H54 (cell line): ENCODE results near the gene UBASH3B.

Experiments
- DNase-seq: peaks from one replicate; pipeline ENCODE4 v3.0.0; 2011; ENCODE audit warnings: low spot score, mixed read lengths; ENCODE audit not compliant: insufficient read length
- FAIRE-seq: peaks from 3 replicates; lab custom pipeline; 2011; peaks lifted over from hg19 to GRCh38; lab: Jason Lieb, UNC
- POLR2A ChIP-seq: IDR thresholded peaks from 2 replicates; pipeline ENCODE4 v1.6.1; 2011; ENCODE audit warnings: low read depth, mild to moderate bottlenecking, low read length

Gene UBASH3B

DNA sequence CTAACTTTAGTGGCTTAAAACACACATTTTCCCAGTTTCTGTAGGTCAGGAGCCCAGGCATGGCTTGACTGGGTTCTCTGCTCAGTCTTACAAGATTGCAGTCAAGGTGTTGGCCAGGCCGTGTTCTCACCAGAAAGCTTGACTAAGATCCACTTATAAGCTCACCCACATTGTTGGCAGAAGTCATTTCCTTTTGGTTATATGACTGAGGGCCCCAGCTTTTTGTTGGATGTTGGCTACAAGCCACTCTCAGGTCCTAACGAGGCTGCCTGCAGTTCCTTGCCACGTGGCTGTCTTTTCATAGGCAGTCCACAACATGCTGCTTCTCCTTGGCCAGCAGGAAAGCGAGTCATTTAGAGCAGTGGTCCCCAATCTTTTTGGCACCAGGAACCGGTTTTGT, 103.5 kb downstream of the UBASH3B start:
- DNase-seq (no peak), FAIRE-seq (no peak)
- TF ChIP-seq POLR2A = no peak

- FAIRE-seq = no peak
- TF ChIP-seq POLR2A = no peak
Measured at GRCh38 chr11:122763108-122763507, 107.6 kb downstream of the UBASH3B start.

GRCh38 chr11:122764371-122765090, 109.0 kb downstream of the UBASH3B start:
- DNase-seq = no peak
- FAIRE-seq = no peak
- no peak for TF ChIP-seq POLR2A

More at GRCh38 chr11:122763108-122763507, 107.6 kb downstream of the UBASH3B start:
- no peak for DNase-seq

GRCh38 chr11:122765487-122766131, 110.1 kb downstream of the UBASH3B start:
- TF ChIP-seq POLR2A = no peak
- no peak for FAIRE-seq

DNA sequence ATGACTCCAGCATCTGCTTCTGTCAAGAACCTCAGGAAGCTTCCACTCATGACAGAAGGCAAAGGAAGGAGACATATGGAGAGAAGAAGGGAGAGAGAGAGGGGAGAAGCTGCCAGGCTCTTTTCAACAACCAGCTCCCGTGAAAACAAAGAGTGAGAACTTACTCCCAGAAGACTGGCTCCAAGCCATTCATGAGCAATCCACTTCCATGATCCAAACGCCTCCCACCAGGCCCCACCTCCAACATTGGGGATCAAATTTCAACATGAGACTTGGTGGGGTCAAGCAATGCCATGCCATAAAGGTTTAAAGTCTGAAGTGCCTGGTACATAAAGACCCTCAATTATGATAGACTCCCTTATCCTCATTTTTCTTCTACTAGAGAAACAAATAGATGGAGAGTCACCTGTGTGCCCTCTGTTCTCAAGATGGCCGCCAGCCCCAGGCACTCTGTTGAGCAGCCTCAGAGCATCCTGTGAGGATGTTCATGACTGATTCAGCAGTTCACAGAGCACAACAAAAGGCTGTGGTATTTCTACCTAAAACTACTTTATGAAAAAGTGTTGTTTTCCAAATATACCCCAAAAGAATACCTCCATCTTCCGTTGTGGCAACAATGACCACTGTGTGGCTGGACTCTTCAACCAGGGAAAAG, 113.7 kb downstream of the UBASH3B start:
- FAIRE-seq = no peak
- TF ChIP-seq POLR2A = no peak
- DNase-seq = no peak

More at GRCh38 chr11:122765487-122766131, 110.1 kb downstream of the UBASH3B start:
- DNase-seq = no peak

DNA sequence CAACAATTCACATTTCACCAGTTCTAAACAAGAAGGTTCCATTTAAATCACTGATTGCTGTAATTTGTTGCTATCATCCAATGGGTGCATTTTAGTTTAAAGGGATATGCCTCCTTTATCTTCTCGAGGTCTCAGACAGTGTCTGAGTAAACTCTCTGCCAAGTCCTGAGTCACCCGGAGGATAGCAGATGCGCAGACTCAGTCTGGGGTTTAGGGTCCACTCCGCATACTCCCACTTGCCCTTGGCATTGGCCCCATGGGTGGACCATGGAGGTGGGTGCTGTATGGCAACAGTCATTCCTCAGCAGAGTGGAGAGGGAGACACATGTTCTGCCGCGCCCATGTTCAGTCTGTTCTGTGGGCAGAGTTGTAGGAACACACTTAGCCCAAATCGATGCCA, 117.4 kb downstream of the UBASH3B start:
- FAIRE-seq = no peak
- no peak for TF ChIP-seq POLR2A

GRCh38 chr11:122773781-122774266, 118.3 kb downstream of the UBASH3B start:
- FAIRE-seq (no peak), DNase-seq (no peak)
- no peak for TF ChIP-seq POLR2A

More for the DNA sequence above, 117.4 kb downstream of the UBASH3B start:
- DNase-seq = no peak

DNA sequence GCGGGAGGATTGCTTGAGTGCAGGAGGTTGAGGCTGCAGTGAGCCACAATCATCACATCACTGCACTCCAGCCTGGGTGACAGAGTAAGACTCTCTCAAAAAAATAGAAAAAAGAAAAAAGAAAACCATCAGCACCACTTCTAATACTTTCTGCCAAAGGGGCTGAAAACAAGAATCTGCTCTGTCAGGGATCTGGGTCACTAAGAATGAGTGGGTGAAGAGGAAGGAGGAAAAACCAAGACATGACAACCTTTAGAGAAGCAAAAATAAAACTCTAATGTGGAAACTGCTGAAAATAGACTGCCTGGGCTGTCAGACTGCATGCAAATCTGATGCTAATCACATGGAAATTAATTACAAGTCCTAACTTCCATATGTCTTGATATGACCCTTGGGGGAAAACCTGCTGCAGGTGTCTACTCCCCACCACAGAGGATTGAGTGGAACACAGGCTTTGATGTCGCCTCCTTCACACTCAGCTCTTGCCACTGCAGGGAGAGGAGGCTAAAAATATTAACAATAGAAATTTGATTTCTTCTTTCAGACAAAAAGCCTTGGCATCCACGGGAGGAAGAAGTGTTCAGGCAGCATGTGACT, 120.3 kb downstream of the UBASH3B start:
- TF ChIP-seq POLR2A = no peak
- DNase-seq (no peak), FAIRE-seq (no peak)

DNA sequence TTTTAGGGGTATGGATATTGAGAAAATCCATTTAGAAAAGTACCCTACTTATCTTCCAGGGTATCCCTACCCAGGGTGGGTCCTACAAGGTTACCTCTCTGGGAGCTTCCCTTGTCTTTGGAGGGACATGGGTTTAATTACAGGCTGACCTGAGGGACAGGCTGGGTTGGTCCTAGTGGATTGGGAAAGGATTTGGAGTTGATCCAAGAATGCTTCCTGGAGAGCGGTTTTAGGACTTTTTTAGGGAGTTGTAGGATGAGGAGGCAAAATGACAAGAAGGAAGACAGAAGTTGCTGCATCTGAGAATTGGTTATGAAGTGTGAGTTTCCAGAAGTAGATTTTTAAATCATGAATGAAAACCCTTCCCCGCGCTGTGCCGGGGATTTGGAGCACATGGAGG, 121.0 kb downstream of the UBASH3B start:
- FAIRE-seq = no peak
- TF ChIP-seq POLR2A = no peak

GRCh38 chr11:122777343-122777742, 121.8 kb downstream of the UBASH3B start:
- TF ChIP-seq POLR2A = no peak
- no peak for DNase-seq
- FAIRE-seq = no peak

More for the DNA sequence above, 121.0 kb downstream of the UBASH3B start:
- no peak for DNase-seq

- TF ChIP-seq POLR2A = no peak
- peak; percentile 26 for DNase-seq
- no peak for FAIRE-seq
Measured at GRCh38 chr11:122778148-122778547, 122.6 kb downstream of the UBASH3B start.

DNA sequence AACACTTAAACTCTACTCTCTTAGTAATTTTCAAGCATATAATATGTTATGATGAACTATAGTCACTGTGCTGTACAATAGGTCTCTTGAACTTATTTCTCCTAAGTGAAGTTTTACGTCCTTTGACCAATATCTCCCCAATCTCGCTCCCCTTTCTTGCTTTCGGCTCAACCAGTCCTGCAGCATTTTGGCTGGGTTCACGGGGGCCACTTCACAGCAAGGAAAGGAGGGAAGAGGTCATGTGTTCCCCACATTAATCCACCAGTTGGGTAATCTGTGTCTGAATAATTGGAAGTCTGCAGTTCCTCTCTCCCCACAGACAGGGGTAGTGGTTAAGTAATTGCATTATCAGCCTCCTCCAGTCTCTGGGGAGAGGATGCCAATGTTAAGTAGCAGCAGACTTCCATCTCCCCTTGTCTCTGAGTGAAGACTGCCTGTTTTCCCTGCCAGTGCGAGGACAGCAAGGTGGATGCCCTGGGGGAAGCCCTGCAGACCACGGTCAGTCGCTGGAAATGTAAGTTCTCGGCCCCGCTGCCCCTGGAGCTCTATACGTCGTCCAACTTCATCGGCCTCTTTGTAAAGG, 123.6 kb downstream of the UBASH3B start:
- TF ChIP-seq POLR2A = no peak
- no peak for FAIRE-seq
- DNase-seq = no peak

GRCh38 chr11:122780296-122780949, 124.9 kb downstream of the UBASH3B start:
- DNase-seq (no peak), FAIRE-seq (no peak)
- no peak for TF ChIP-seq POLR2A
